Activated CD8-positive, alpha-beta T cell treated with anti-CD3 and anti-CD28 coated beads for 36 hours (primary cell): ENCODE results near the gene IGFL2. TPM values are rescaled to one million over a fixed set of nuclear protein-coding genes. Genes with fewer than 3 reads are reported as not detected.

Experiments
- ATAC-seq: fragments of 200-7000 bp; cut with Tn5 transposase; one replicate; pipeline ENCODE4 v1.10.0; 2021; ENCODE audit warnings: mild to moderate bottlenecking, moderate library complexity
- CTCF ChIA-PET: fragments of 350-600 bp; sonication (Branson Sonifier 250); formaldehyde crosslinking; loops from one replicate; lab custom pipeline; 2021; ENCODE audit warnings: antibody characterized with exemption; lab: Charles Lee
- POLR2A ChIA-PET: fragments of 350-600 bp; sonication (Branson Sonifier 250); formaldehyde crosslinking; loops from one replicate; lab custom pipeline; 2021; ENCODE audit warnings: antibody characterized with exemption; lab: Charles Lee
- DNase-seq: peaks from one replicate; pipeline ENCODE4 v3.0.0-alpha.2; 2020
- H3K27ac Mint-ChIP-seq: one replicate; pipeline ENCODE4 v1.8.0; 2021; ENCODE audit warnings: mild to moderate bottlenecking, mixed read lengths
- H3K27me3 Mint-ChIP-seq: one replicate; pipeline ENCODE4 v1.8.0; 2021; ENCODE audit warnings: mixed read lengths
- H3K36me3 Mint-ChIP-seq: one replicate; pipeline ENCODE4 v1.8.0; 2021; ENCODE audit warnings: low read depth, mixed read lengths
- H3K4me1 Mint-ChIP-seq: one replicate; pipeline ENCODE4 v1.8.0; 2021; ENCODE audit warnings: low read depth, mixed read lengths
- H3K4me3 Mint-ChIP-seq: one replicate; pipeline ENCODE4 v1.8.0; 2021; ENCODE audit warnings: mild to moderate bottlenecking, moderate library complexity, mixed read lengths
- H3K9me3 Mint-ChIP-seq: one replicate; pipeline ENCODE4 v1.8.0; 2021; ENCODE audit warnings: mixed read lengths
- intact Hi-C: fragments of 100-400 bp; cut with micrococcal nuclease; formaldehyde crosslinking; loops from one replicate; pipeline ENCODE4 v1.10.0; 2022
- total RNA-seq, 2 experiments: library from RNA; stranded (reverse); gene quantifications; one replicate each; pipeline ENCODE4 v1.2.3, GENCODE V29; 2021
- TF ChIP-seq, protein P1 (sequence below): fragments of 200-600 bp; IDR thresholded peaks from one replicate; pipeline ENCODE4 v1.8.0; 2022; ENCODE audit warnings: antibody characterized with exemption, mild to moderate bottlenecking

The IGFL2 gene
- total RNA-seq, 2 experiments from 2014 or later, result not detected

DNA sequence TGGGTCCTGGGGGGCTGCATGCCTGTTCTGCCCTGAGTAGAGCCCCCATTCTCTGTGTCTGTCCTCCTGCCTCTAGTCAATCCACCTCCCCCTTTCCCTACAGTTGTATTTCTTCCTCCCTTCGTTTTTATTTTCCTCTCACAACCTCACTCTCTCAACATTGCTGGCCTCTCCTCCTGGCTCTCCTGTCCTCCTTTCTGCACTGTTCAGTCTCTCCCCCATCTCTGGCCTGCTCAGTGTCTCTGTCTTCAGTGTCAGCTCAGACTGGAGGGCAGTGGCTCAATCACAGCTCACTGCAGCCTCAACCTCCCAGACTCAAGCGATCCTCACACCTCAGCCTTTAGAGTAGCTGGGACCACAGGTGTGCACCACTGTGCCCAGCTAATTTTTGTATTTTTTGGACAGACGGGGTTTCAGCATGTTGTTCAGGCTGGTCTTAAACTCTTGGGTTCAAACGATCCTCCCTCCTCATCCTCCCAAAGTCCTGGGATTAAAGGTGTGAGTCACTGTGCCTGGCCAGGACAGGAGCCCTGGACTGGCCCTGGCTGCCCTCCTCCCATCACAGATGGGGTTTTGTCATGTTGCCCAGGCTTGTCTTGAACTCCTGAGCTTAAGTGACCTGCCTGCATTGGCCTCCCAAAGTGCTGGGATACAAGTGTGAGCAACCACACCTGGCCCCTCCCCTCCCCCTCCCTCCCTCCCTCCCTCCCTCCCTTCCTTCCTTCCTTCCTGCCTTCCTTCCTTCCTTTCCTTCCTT, 49.5 kb downstream of the IGFL2 start:
- no peaks in the 10 kb centered on the region for H3K9me3 Mint-ChIP-seq
- TF ChIP-seq, protein P1, sequence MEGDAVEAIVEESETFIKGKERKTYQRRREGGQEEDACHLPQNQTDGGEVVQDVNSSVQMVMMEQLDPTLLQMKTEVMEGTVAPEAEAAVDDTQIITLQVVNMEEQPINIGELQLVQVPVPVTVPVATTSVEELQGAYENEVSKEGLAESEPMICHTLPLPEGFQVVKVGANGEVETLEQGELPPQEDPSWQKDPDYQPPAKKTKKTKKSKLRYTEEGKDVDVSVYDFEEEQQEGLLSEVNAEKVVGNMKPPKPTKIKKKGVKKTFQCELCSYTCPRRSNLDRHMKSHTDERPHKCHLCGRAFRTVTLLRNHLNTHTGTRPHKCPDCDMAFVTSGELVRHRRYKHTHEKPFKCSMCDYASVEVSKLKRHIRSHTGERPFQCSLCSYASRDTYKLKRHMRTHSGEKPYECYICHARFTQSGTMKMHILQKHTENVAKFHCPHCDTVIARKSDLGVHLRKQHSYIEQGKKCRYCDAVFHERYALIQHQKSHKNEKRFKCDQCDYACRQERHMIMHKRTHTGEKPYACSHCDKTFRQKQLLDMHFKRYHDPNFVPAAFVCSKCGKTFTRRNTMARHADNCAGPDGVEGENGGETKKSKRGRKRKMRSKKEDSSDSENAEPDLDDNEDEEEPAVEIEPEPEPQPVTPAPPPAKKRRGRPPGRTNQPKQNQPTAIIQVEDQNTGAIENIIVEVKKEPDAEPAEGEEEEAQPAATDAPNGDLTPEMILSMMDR, result no peak
- ATAC-seq, result no peak
- no peak overlapping the region for H3K4me3 Mint-ChIP-seq
- H3K27ac Mint-ChIP-seq, result no peak overlapping the region
- intact Hi-C loops, result no loop called here
- DNase-seq, result no peak
- CTCF ChIA-PET, result interaction anchor here (0.7 kb wide), 1 partner anchor 8 kb away, joined by 4 read pairs; no protein-coding TSS in a partner anchor
- POLR2A ChIA-PET, result no interaction called here
- no peaks in the 10 kb centered on the region for H3K4me1 Mint-ChIP-seq
- H3K27me3 Mint-ChIP-seq, result peaks cover 32% of the 10 kb centered on the region
- no peaks in the 10 kb centered on the region for H3K36me3 Mint-ChIP-seq

GRCh38 chr19:46198756-46199155, 50.7 kb downstream of the IGFL2 start:
- DNase-seq, result no peak
- H3K36me3 Mint-ChIP-seq, result no peaks in the 10 kb centered on the region
- no peaks in the 10 kb centered on the region for H3K9me3 Mint-ChIP-seq
- peaks cover 34% of the 10 kb centered on the region for H3K27me3 Mint-ChIP-seq
- H3K4me3 Mint-ChIP-seq, result no peak overlapping the region
- ChIA-PET POLR2A (no interaction called here), CTCF (no interaction called here)
- ATAC-seq, result no peak
- no peak overlapping the region for H3K27ac Mint-ChIP-seq
- intact Hi-C loops, result no loop called here
- TF ChIP-seq, protein P1, result no peak
- H3K4me1 Mint-ChIP-seq, result no peaks in the 10 kb centered on the region

DNA sequence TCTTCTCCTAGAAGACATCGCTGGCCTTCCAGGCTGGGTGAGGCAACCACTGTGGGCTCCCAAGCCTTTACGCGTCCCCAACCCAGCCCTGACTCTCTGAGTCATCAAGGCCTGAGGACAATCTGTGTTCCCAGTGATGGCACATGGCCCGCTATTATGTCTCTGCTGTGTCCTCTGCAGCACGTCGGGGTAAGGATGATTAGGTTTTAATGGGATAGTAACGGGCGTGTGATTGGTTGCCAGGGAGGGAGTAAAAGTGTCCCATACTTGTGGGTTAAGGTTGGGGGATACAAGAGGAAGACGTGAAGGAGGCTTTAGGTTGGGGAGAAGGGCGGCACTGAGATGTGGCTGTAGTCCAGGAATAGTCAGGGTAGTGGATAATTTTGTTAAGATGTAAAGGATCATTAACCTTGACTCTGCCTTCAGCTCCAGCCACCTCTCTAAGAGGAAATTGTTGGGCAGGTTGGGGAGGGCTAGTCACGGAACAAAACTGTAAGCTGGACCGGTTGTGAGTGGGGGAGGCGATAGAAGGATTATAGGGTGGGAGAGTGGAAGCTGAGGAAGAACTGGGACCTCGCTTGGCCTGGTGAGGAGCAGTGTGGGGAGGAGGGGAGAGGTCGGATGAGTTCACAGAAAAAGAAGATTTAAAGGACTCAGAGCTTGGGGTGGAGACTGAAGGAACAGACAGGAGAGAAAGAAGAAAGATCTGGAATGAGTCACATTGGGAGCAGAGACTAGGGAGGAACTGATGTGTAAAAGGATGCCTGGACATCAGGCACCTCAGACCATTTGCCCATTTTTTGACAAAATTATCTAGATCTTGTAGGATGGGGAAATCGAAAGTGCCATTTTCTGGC, 53.6 kb downstream of the IGFL2 start:
- Mint-ChIP-seq H3K27me3 (peaks cover 23% of the 10 kb centered on the region), H3K9me3 (no peaks in the 10 kb centered on the region), H3K4me3 (no peak overlapping the region), H3K36me3 (no peaks in the 10 kb centered on the region), H3K4me1 (no peaks in the 10 kb centered on the region), H3K27ac (no peak overlapping the region)
- intact Hi-C loops, result no loop called here
- POLR2A ChIA-PET, result no interaction called here
- no peak for DNase-seq
- CTCF ChIA-PET, result interaction anchor here (0.7 to 1.0 kb wide), 2 partner anchors 169 to 173 kb away, joined by 3 read pairs; no protein-coding TSS in a partner anchor
- TF ChIP-seq, protein P1, result no peak
- no peak for ATAC-seq

GRCh38 chr19:46202426-46202825, 54.4 kb downstream of the IGFL2 start:
- no peaks in the 10 kb centered on the region for H3K36me3 Mint-ChIP-seq
- H3K27ac Mint-ChIP-seq, result no peak overlapping the region
- H3K9me3 Mint-ChIP-seq, result no peaks in the 10 kb centered on the region

More at GRCh38 chr19:46202426-46202825, 54.4 kb downstream of the IGFL2 start:
- intact Hi-C loops, result no loop called here
- Mint-ChIP-seq H3K4me1 (no peaks in the 10 kb centered on the region), H3K27me3 (peaks cover 15% of the 10 kb centered on the region), H3K4me3 (no peak overlapping the region)
- ChIA-PET POLR2A (no interaction called here), CTCF (interaction anchor here (1.0 kb wide), 1 partner anchor 174 kb away, joined by 3 read pairs; no protein-coding TSS in a partner anchor)
- ATAC-seq, result no peak
- no peak for DNase-seq
- TF ChIP-seq, protein P1, result no peak
